ENCODE measurements around the gene KY.
"Not testable (repeated sequence)": the region's sequence is repeated elsewhere in the genome, so short reads cannot be mapped to it uniquely, and the experiment has no call there.

GRCh38 chr3:134569899-134570298 lies 80.9 kb downstream of the KY start:
- not testable (repeated sequence) for TF ChIP-seq CTCF, POLR2A (IDR thresholded peaks at IDR 0.05)
